Upper lobe of left lung (tissue), 6 donors: ENCODE results near the gene RYR3. TPM values are rescaled to one million over a fixed set of nuclear protein-coding genes. Genes with fewer than 3 reads are reported as not detected.
"Not testable (repeated sequence)": the region's sequence is repeated elsewhere in the genome, so short reads cannot be mapped to it uniquely, and the experiment has no call there.

Source experiments
- ATAC-seq, 2 donors: fragments of 200-7000 bp; cut with Tn5 transposase; one replicate each; pipeline ENCODE4 v1.9.1; 2022; ENCODE audit warnings: mild to moderate bottlenecking in 2 of 2, moderate library complexity in 2 of 2; ENCODE audit not compliant: low FRiP score in 2 of 2
- DNase-seq, 2 donors: peaks; one replicate each; pipeline ENCODE4 v3.0.0-alpha.2; 2019 to 2020
- H3K27ac ChIP-seq, 4 donors: fragments of 200-600 bp; sonication (generic); one replicate each; pipeline ENCODE4 v1.5.1; 2016 to 2019
- H3K27me3 ChIP-seq, 4 donors: fragments of 200-600 bp; sonication (generic); one replicate each; pipeline ENCODE4 v1.5.1; 2017 to 2019
- H3K36me3 ChIP-seq, 4 donors: fragments of 200-600 bp; sonication (generic); one replicate each; pipeline ENCODE4 v1.5.1; 2016 to 2019
- H3K4me1 ChIP-seq, 4 donors: fragments of 200-600 bp; sonication (generic); one replicate each; pipeline ENCODE4 v1.5.1; 2018 to 2019
- H3K4me3 ChIP-seq, 4 donors: fragments of 200-600 bp; sonication (generic); one replicate each; pipeline ENCODE4 v1.5.1; 2017 to 2019; ENCODE audit warnings: mild to moderate bottlenecking in 2 of 4, moderate library complexity in 1 of 4
- H3K9me3 ChIP-seq, 4 donors: fragments of 200-600 bp; sonication (generic); one replicate each; pipeline ENCODE4 v1.5.1; 2018 to 2019
- EP300 ChIP-seq, 4 donors: sonication (generic); formaldehyde crosslinking; IDR thresholded peaks; one replicate each; pipeline ENCODE4 v1.5.1; 2017; ENCODE audit warnings: antibody characterized with exemption in 4 of 4, control low read depth in 2 of 4
- POLR2A ChIP-seq, 4 donors: fragments of 450-650 bp; IDR thresholded peaks; one replicate each; pipeline ENCODE4 v1.5.1; 2016 to 2017; ENCODE audit warnings: antibody characterized with exemption in 4 of 4, mild to moderate bottlenecking in 2 of 4
- POLR2AphosphoS5 ChIP-seq, 2 donors: sonication (generic); formaldehyde crosslinking; IDR thresholded peaks; one replicate each; pipeline ENCODE4 v1.5.1; 2017; ENCODE audit warnings: antibody characterized with exemption in 2 of 2
- WGBS, 2 donors: methylation state at CpG; one replicate each; pipeline ENCODE4 v1.1.5; 2017 to 2018; 5-methylcytosine and 5-hydroxymethylcytosine counted together
- total RNA-seq, 6 donors: library from RNA; depleted of rRNA in 4 of 6; stranded (reverse); fragments of >200 nt in 4 of 6; gene quantifications; one replicate each; pipeline versions ENCODE4 v1.1.0 to v1.2.1, GENCODE V29; 2016 to 2021
- TF ChIP-seq, protein P1 (sequence below), 6 experiments: fragments of 450-650 bp in 4 of 6; fragments of 200-600 bp in 2 of 6; sonication (generic) in 2 of 6; IDR thresholded peaks; one replicate each; pipeline ENCODE4 v1.5.1; 2016 to 2019; ENCODE audit warnings: antibody characterized with exemption in 6 of 6
- donor health status: DM: no; HTN: no; CAD: no; lungs with moderate emphysema.
- donor health status: DM: no; HTN: yes; CAD: no; lungs with severe emphysema.

The RYR3 gene
- total RNA-seq, 6 donors from 2014 or later: under 0.01 to 0.34 (median 0.15) TPM

DNA sequence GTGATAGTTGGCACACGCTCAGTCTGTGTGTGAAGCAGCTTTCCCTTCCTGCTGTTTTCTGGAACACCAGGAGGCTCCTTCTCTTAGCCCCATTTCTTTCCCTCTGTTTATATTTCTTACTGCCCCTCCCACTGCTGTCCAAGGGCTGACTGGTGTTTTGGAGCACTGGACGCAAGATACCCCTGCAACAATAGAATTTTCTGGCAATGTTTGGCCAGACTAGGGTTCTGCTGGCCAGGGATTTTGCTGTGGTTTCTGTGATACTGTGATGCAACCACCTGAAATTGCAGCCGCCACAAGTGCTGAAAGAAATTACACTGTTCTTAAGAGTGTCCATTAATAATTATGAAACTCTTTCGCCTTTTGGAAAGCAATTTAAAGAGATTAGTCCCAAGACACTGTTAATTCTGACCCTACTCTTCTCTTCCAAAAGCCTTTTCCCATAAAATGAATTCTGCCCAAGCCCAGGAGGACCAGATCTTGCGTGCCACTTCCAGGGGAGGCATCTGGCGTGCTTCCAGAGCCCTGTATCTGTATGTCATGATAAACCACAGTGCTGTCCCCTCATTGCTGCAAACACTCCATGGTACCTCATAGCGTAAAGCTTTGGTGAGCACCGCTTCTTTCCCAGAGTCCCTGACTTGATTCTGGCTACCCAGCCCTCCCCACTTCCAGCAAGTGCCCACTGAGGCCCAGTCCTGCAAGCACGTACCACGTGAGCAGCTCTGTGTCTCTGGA is 498.1 kb downstream of the RYR3 start:
- H3K4me1 ChIP-seq: no peaks in the 10 kb centered on the region
- H3K27ac ChIP-seq: no peak overlapping the region
- TF ChIP-seq EP300 (IDR thresholded peaks at IDR 0.05): no peak
- no peak for TF ChIP-seq POLR2A (IDR thresholded peaks at IDR 0.05)
- TF ChIP-seq, protein P1, sequence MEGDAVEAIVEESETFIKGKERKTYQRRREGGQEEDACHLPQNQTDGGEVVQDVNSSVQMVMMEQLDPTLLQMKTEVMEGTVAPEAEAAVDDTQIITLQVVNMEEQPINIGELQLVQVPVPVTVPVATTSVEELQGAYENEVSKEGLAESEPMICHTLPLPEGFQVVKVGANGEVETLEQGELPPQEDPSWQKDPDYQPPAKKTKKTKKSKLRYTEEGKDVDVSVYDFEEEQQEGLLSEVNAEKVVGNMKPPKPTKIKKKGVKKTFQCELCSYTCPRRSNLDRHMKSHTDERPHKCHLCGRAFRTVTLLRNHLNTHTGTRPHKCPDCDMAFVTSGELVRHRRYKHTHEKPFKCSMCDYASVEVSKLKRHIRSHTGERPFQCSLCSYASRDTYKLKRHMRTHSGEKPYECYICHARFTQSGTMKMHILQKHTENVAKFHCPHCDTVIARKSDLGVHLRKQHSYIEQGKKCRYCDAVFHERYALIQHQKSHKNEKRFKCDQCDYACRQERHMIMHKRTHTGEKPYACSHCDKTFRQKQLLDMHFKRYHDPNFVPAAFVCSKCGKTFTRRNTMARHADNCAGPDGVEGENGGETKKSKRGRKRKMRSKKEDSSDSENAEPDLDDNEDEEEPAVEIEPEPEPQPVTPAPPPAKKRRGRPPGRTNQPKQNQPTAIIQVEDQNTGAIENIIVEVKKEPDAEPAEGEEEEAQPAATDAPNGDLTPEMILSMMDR (IDR thresholded peaks at IDR 0.05): no peak
- TF ChIP-seq POLR2AphosphoS5 (IDR thresholded peaks at IDR 0.05): no peak
- H3K4me3 ChIP-seq: no peak overlapping the region
- H3K27me3 ChIP-seq: no peaks in the 10 kb centered on the region
- no peaks in the 10 kb centered on the region for H3K9me3 ChIP-seq
- no peaks in the 10 kb centered on the region for H3K36me3 ChIP-seq
- 68 to 78% methylated on average over 10 of the region's 10 CpGs for WGBS, 2 donors
- ATAC-seq (no peak), DNase-seq (no peak)

DNA sequence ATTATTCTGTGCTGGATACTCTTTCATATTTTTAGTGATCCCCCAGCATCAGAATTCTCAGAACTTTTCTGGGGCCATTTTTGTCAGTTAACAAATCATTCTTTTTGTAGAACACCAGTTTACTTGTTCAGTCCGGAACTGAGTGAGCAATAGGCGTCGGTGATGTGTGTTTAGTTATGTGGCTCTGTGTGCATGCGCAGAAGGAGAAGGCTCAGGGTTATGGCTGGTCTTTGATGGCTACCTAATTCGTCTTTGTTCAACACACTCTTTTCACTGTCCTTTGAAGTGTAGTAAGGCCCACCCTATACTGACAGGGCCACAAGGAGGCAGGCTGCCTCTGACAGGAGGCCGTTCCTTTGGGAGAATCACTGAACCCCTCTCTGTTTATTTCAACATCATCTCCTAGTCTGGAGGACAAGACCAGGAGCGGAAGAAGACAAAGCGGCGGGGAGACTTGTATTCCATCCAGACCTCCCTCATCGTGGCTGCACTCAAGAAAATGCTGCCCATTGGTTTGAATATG is 499.4 kb downstream of the RYR3 start:
- Histone ChIP-seq H3K36me3 (no peaks in the 10 kb centered on the region), H3K27ac (no peak overlapping the region), H3K4me1 (no peaks in the 10 kb centered on the region), H3K27me3 (no peaks in the 10 kb centered on the region), H3K9me3 (no peaks in the 10 kb centered on the region), H3K4me3 (no peak overlapping the region)
- no peak for DNase-seq
- ATAC-seq: no peak
- TF ChIP-seq POLR2A (IDR thresholded peaks at IDR 0.05): no peak
- TF ChIP-seq EP300 (IDR thresholded peaks at IDR 0.05): no peak
- TF ChIP-seq, protein P1 (IDR thresholded peaks at IDR 0.05): no peak
- no peak for TF ChIP-seq POLR2AphosphoS5 (IDR thresholded peaks at IDR 0.05)
- WGBS, 2 donors: 71 to 77% methylated on average over 10 of the region's 10 CpGs

DNA sequence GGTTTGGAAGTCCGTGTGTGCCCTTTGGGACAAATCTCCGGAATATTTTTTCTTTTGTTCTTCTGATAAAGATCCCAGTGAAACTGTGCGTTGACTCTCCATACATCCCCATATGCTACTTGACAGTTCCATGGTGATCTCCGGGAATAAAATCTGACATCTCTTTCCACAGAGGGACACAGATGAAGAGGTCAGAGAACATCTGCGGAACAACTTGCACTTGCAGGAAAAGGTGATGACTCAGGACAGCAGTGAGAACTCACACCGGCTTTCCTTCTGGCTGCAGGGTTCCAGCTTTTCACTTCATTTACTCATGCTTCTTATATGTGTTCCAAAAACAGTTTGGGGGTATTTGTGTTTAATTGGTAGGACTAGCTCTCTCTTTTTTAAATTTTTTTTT is 500.0 kb downstream of the RYR3 start:
- H3K27ac ChIP-seq: no peak overlapping the region
- H3K4me1 ChIP-seq: no peaks in the 10 kb centered on the region
- H3K36me3 ChIP-seq: no peaks in the 10 kb centered on the region
- no peaks in the 10 kb centered on the region for H3K9me3 ChIP-seq
- DNase-seq: no peak
- H3K27me3 ChIP-seq: no peaks in the 10 kb centered on the region
- TF ChIP-seq, protein P1 (IDR thresholded peaks at IDR 0.05): no peak
- TF ChIP-seq EP300 (IDR thresholded peaks at IDR 0.05) (no peak), POLR2A (IDR thresholded peaks at IDR 0.05) (no peak), POLR2AphosphoS5 (IDR thresholded peaks at IDR 0.05) (no peak)
- no peak overlapping the region for H3K4me3 ChIP-seq
- WGBS, 2 donors: 64 to 75% methylated on average over 6 of the region's 6 CpGs
- no peak for ATAC-seq

DNA sequence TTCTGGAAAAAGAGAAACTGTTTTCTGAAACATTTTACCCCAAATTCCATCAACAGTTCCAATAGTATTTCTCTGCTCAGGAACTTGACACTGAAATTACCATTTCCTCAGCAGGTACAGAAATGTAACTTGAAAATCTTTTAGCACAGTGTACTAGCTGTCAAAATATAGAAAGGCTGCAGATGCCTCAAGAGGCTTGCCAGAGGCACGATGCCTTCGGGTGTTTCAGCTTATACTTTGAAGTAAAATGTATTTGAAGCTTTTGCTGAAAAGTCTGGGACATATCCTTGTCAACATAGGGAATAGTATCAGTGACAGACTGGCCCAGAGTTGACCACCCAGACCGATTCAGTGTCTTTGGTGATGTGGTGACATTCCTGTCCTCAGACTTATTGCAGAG is 503.1 kb downstream of the RYR3 start:
- DNase-seq: no peak
- H3K27ac ChIP-seq: no peak overlapping the region
- 53 to 75% methylated on average over 3 of the region's 3 CpGs for WGBS, 2 donors
- H3K9me3 ChIP-seq: no peaks in the 10 kb centered on the region
- ATAC-seq: no peak
- H3K27me3 ChIP-seq: no peaks in the 10 kb centered on the region
- no peaks in the 10 kb centered on the region for H3K36me3 ChIP-seq
- TF ChIP-seq EP300 (IDR thresholded peaks at IDR 0.05) (no peak), POLR2AphosphoS5 (IDR thresholded peaks at IDR 0.05) (no peak)
- TF ChIP-seq, protein P1 (IDR thresholded peaks at IDR 0.05): no peak
- H3K4me1 ChIP-seq: no peaks in the 10 kb centered on the region
- no peak overlapping the region for H3K4me3 ChIP-seq

DNA sequence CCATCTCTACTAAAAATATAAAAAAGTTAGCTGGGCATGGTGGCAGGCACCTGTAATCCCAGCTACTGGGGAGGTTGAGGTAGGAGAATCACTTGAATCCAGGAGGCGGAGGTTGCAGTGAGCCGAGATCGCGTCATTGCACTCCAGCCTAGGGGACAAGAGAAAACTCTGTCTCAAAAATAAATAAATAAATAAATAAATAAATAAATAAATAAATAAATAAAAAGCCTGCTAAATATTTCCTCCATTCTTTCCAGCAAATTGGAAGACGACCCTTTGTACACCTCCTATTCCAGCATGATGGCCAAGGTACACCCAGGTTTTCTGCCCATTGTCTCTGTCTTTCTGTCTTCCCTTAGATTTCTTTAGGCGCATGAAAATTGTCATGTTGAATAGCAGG is 508.7 kb downstream of the RYR3 start:
- not testable (repeated sequence) for H3K9me3 ChIP-seq, H3K4me3 ChIP-seq, DNase-seq, H3K27me3 ChIP-seq, H3K4me1 ChIP-seq, H3K27ac ChIP-seq, ATAC-seq, H3K36me3 ChIP-seq
- 87 to 95% methylated on average over 6 of the region's 6 CpGs for WGBS, 2 donors
